Kidney epithelial cell (primary cell): ENCODE data around the gene SNTG2. TPM values are rescaled to one million over a fixed set of nuclear protein-coding genes. Genes with fewer than 3 reads are reported as not detected.
"Not testable (repeated sequence)": the region's sequence is repeated elsewhere in the genome, so short reads cannot be mapped to it uniquely, and the experiment has no call there.

Experiments
- DNase-seq: peaks from one replicate; pipeline ENCODE4 v3.0.0-alpha.2; 2010; ENCODE audit warnings: low read depth
- H3K27me3 ChIP-seq: 2 replicates; pipeline ENCODE4 v1.6.0; 2011; ENCODE audit warnings: low read length; ENCODE audit not compliant: control insufficient read depth, insufficient read depth
- H3K36me3 ChIP-seq: 2 replicates; pipeline ENCODE4 v1.5.1; 2011; ENCODE audit warnings: low read length; ENCODE audit not compliant: control insufficient read depth, insufficient read depth
- H3K4me3 ChIP-seq: 2 replicates; pipeline ENCODE4 v1.5.1; 2011; ENCODE audit warnings: low read depth, mild to moderate bottlenecking, control low read depth, low read length
- CTCF ChIP-seq: IDR thresholded peaks from 2 replicates; pipeline ENCODE4 v1.5.1; 2011; ENCODE audit warnings: mild to moderate bottlenecking, moderate library complexity, low read length, control low read depth, inconsistent platforms; ENCODE audit not compliant: insufficient read depth, poor library complexity, severe bottlenecking
- total RNA-seq: library from RNA; depleted of rRNA; stranded (reverse); fragments of >200 nt; gene quantifications from 2 replicates; pipeline ENCODE4 v1.2.3, GENCODE V29; 2015

Gene SNTG2
- total RNA-seq, 1 donor from 2014 or later, result 0.38 TPM

- DNase-seq, result no peak
- Histone ChIP-seq H3K4me3 (no peak overlapping the region), H3K36me3 (no peaks in the 10 kb centered on the region), H3K27me3 (no peaks in the 10 kb centered on the region)
- TF ChIP-seq CTCF, result no peak
Observed at GRCh38 chr2:1226766-1227165, 276.1 kb downstream of the SNTG2 start.

GRCh38 chr2:1227274-1227900 is 276.7 kb downstream of the SNTG2 start:
- no peak for TF ChIP-seq CTCF
- Histone ChIP-seq H3K36me3 (no peaks in the 10 kb centered on the region), H3K27me3 (no peaks in the 10 kb centered on the region), H3K4me3 (no peak overlapping the region)
- DNase-seq, result no peak

GRCh38 chr2:1229596-1229995 is 278.9 kb downstream of the SNTG2 start:
- not testable (repeated sequence) for H3K4me3 ChIP-seq, H3K36me3 ChIP-seq, H3K27me3 ChIP-seq, DNase-seq

GRCh38 chr2:1230155-1230893 is 279.7 kb downstream of the SNTG2 start:
- DNase-seq, result no peak
- no peak for TF ChIP-seq CTCF
- no peaks in the 10 kb centered on the region for H3K36me3 ChIP-seq

GRCh38 chr2:1231466-1232063 is 280.9 kb downstream of the SNTG2 start:
- no peak overlapping the region for H3K4me3 ChIP-seq
- DNase-seq, result no peak
- no peaks in the 10 kb centered on the region for H3K36me3 ChIP-seq
- H3K27me3 ChIP-seq, result no peaks in the 10 kb centered on the region
- TF ChIP-seq CTCF, result no peak

More at GRCh38 chr2:1230155-1230893, 279.7 kb downstream of the SNTG2 start:
- no peaks in the 10 kb centered on the region for H3K27me3 ChIP-seq
- no peak overlapping the region for H3K4me3 ChIP-seq

- no peak for DNase-seq
- Histone ChIP-seq H3K27me3 (no peaks in the 10 kb centered on the region), H3K4me3 (no peak overlapping the region), H3K36me3 (no peaks in the 10 kb centered on the region)
- no peak for TF ChIP-seq CTCF
Observed at GRCh38 chr2:1233281-1233680, 282.6 kb downstream of the SNTG2 start.
